Muscle of back (tissue), 11 donors: ENCODE measurements around the gene KPNA4. TPM values are rescaled to one million over a fixed set of nuclear protein-coding genes. Genes with fewer than 3 reads are reported as not detected.
"Not testable (repeated sequence)": the region's sequence is repeated elsewhere in the genome, so short reads cannot be mapped to it uniquely, and the experiment has no call there.

ENCODE experiments used
- DNase-seq, 3 donors: peaks; one replicate each; pipeline versions ENCODE4 v3.0.0 to v3.0.0-alpha.2; 2013
- polyA plus RNA-seq, 10 donors: library from polyadenylated mRNA; unstranded; fragments of 120-200 nt; gene quantifications; one replicate each; pipeline ENCODE4 v1.2.1, GENCODE V29; 2013; ENCODE audit not compliant: insufficient read length in 10 of 10

The KPNA4 gene
- polyA plus RNA-seq, 10 donors: 59.3 to 89.3 (median 67.5) TPM

GRCh38 chr3:160575589-160575988 lies 10.2 kb upstream of the KPNA4 start:
- DNase-seq: no peak

GRCh38 chr3:160574636-160575035 lies 9.3 kb upstream of the KPNA4 start:
- no peak for DNase-seq

- not testable (repeated sequence) for DNase-seq
Measured at GRCh38 chr3:160573955-160574525, 8.7 kb upstream of the KPNA4 start.

DNA sequence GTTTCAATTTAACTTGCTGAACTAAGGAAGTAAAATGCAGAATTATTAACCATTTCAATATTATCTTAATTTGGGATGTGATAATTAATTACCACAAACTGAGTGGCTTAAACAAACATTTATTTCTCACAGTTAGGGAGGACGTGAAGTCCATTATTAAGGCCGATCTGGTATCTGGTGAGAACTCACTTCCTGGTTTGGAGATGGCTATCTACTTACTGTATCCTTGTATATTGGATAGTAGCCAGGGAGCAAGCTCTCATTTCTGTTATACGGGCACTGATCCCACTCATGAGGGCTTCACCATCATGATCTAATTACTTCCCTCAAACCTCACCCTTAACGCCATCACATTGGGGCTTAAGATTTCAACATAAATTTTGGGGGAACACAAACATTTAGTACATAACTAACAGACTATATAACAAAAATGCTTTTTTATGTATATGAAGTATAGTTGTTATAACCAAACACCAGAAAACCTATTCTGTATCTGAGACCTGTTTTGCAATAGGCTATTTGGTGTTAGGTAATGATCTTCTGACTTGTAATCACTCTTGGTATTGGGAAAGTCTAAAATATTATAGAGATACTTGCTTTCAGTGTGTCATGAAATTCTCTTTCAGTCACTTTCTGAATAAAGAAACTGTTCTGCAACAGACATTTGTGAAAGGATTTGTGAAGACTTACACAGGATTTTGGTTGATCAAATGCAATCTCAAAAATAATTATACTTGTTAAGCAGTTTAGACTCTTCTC lies 4.7 kb upstream of the KPNA4 start:
- DNase-seq: no peak

GRCh38 chr3:160568989-160569388 lies 3.6 kb upstream of the KPNA4 start:
- DNase-seq: no peak

DNA sequence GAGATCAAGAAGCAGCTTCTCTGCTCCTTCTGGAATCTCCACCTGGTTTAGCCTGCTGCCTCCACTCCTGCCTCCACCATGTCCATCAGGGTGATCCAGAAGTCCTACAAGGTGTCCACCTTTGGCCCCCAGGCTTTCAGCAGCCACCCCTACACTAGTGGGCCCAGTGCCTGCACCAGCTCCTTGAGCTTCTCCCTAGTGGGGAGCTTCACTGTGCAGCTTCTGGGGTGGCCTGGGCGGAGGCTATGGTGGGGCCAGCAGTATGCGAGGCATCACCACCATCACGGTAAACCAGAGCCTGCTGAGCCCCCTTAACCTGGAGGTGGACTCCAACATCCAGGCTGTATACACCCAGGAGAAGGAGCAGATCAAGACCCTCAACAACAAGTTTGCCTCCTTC lies 2.4 kb upstream of the KPNA4 start:
- no peak for DNase-seq

- DNase-seq: no peak
Measured at GRCh38 chr3:160566499-160566898, 1.1 kb upstream of the KPNA4 start.

DNA sequence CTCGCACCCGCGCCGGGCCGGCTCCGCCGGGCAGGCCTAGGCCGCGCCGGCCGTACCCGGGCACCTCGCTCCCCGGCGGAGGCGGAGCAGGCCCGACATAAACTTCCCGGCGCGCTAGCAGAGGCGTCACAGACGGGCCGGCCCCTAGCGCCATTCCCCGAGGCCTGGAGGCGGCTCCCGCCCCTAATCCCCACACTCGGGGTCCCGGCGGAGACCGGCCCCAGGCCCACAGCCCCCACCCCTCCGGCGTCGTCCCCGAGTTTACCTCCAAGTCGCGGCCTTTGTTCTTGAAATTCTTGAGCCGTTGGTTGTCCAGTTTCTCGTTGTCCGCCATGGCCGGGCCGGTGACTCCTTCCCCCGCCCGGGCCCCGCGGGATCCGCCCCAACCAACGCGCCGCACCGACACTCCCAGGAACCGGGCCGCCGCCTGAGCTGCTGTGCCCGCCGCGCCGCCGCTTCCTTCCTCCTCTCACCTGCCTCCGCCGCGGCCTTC lies 376 bp downstream of the KPNA4 start:
- DNase-seq: peak; percentile 43 to 92 (median 79)

GRCh38 chr3:160564258-160564911 lies 986 bp downstream of the KPNA4 start:
- DNase-seq: peak in 2 of 3 donors; percentile 22 to 55

- DNase-seq: no peak
Measured at GRCh38 chr3:160562952-160563351, 2.4 kb downstream of the KPNA4 start.

DNA sequence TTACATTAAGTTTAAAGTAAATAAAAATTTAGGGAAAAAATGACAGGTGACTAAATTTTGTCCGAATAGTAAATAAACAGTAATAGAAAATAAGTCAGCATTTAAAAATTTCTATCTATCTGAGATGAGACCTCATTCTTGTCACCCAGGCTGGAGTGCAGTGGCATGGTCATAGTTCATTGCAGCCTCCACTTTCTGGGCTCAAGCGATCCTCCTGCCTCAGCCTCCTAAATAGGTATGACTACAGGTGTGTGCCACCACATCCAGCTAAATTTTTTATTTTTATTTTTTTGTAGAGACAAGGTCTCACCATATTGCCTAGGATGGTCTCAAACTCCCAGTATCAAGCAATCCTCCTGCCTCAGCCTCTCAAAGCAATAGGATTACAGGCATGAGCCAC lies 7.8 kb downstream of the KPNA4 start:
- no peak for DNase-seq

- no peak for DNase-seq
Measured at GRCh38 chr3:160556141-160556540, 9.2 kb downstream of the KPNA4 start.

DNA sequence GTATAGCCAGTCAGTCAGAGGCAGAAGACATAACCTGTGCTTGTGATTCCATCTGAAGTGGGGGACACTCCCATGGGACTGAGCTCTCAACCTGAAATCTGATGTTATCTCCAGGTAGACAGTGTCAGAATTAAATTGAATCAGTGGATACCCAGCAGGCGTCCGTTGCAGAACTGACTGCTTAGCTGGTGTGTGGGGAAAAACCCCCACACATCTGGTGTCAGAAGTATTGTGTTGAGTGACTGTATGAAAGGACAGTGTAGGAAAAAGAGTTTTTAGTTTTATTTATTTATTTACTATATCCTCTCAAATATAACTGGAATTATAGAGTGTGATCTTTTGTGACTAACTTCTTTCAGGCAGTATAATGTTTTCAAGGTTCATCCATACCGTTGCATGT lies 10.4 kb downstream of the KPNA4 start:
- DNase-seq: no peak

GRCh38 chr3:160553827-160554226 lies 11.5 kb downstream of the KPNA4 start:
- no peak for DNase-seq

DNA sequence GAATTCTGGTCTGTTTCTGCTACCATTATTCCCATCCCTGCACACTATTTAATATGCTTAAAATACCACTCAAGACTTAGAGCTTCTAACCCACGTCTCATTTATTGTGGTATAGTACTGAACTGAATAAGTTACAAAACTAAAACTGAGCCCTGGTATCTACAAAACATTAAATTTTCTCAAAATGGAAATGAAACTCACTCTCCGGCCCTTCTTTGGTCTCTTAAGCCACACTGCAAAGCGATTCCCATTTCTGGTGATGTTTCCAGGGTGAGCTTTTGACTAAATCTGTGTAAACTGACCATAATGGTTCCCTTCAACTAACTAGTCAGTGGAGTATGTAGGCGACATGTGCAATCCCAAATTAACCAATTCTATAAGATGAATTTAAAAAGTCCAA lies 18.6 kb downstream of the KPNA4 start:
- no peak for DNase-seq

GRCh38 chr3:160545504-160545871 lies 19.9 kb downstream of the KPNA4 start:
- DNase-seq: peak in 1 of 3 donors; percentile 27

GRCh38 chr3:160544844-160545503 lies 20.4 kb downstream of the KPNA4 start:
- DNase-seq: peak in 1 of 3 donors; percentile 20

DNA sequence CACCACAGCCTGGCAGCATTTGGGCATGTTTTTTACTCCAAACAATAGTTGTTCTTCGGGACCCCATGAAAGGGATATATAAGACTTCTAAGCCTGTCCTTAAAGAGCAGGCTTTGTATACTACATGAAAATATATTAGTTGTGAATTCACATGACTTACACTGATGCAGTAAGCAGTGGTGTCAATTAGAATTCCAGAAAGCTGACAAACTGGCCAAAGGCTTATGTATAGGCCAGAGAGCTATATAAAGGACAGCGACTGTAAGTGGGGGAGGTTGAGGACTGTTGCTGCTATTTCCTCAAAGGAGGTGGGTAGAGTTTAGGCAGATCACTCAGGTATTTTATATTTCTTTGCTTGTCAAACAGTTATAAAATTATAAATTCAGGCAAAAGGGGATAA lies 24.8 kb downstream of the KPNA4 start:
- DNase-seq: no peak

DNA sequence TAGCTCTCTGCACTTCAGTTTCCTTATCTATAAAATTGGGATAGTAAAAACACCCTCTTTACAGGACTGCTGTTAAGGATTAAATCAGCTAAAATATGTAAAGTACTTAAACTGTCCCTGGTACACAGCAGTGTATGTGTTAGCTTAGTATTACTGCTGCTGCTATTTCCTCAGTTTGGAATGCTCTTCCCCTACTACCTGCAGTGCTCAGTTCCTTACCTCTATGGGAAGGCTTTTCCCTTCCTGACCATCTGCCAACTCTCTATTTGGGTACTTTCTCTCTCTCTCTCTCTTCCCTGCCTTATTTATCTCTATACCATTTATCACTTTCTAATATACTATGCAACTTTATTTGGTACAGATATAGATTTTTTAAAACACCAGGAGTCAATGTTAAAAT lies 26.5 kb downstream of the KPNA4 start:
- DNase-seq: no peak

- no peak for DNase-seq
Measured at GRCh38 chr3:160537729-160538128, 27.6 kb downstream of the KPNA4 start.

GRCh38 chr3:160532371-160532770 lies 33.0 kb downstream of the KPNA4 start:
- no peak for DNase-seq

GRCh38 chr3:160531311-160531710 lies 34.1 kb downstream of the KPNA4 start:
- no peak for DNase-seq

DNA sequence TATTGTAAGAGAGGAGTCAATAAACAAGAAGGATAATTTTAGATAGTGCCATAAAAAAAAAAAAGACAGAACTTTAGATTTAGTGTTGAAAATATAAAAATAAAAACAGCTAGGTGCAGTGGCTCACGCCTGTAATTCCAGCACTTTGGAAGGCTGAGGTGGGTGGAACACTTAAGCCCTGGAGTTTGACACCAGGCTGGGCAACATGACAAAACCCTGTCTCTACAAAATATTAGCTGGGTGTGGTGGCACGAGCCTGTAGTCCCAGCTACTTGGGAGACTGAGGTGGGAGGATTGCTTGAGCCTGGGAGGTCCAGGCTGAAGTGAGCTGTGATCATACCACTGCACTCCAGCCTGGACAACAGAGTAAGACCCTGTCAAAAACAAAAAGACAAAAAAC lies 49.0 kb downstream of the KPNA4 start:
- DNase-seq: not testable (repeated sequence)
